ENCODE results near the gene ABCB9. TPM values are rescaled to one million over a fixed set of nuclear protein-coding genes. Genes with fewer than 3 reads are reported as not detected.

Gene ABCB9
- total and polyA plus RNA-seq, 2 of the 8 experiments (the other 6 are each of a cell fraction or from before 2014, with no cell fraction given) = 3.8 to 8.0 TPM

DNA sequence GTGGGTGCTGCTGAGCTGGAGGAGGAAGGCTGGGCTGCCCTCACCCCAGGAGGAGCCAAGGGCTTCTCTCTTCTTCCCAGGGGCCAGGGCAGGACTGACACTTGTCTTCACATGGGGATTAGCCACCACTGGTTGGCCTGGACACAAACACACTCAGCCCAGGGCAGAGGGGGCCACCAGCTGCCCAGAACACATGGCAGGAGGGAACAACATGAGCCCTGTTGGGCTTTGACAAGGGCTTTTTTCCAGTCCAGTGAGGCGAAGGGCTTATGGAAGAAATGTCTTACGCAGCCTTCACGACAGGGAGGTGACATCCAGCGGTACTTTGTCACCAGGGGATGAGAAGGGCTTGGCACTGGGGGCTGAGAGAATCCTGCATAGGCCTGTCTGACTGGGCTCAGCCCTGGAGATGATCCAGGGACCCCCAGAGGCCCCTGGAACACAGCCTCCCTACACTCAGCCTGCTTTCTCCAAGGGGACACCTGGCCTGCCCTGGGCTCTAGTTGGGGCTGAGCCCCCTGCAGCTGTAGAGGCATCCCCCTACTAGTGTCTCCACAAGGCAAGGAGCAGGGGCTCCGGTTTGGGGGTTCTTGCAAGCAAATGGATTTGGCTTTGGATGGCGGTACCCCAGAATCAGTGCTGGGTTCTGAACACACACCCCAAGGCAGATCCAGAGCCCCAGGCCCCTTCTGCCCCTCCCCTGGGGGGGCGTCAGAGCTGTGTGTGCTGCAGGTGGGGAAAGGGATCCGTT lies 33.1 kb upstream of the ABCB9 start (continued):
- TF ChIP-seq, protein P1, sequence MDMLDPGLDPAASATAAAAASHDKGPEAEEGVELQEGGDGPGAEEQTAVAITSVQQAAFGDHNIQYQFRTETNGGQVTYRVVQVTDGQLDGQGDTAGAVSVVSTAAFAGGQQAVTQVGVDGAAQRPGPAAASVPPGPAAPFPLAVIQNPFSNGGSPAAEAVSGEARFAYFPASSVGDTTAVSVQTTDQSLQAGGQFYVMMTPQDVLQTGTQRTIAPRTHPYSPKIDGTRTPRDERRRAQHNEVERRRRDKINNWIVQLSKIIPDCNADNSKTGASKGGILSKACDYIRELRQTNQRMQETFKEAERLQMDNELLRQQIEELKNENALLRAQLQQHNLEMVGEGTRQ (IDR thresholded peaks at IDR 0.05; ENCODE audit: low read length) = no peak
- TF ChIP-seq SAP30 (IDR thresholded peaks at IDR 0.05; ENCODE audit: insufficient read depth, insufficient replicate concordance, low read length) = no peak
- TF ChIP-seq, protein P2, sequence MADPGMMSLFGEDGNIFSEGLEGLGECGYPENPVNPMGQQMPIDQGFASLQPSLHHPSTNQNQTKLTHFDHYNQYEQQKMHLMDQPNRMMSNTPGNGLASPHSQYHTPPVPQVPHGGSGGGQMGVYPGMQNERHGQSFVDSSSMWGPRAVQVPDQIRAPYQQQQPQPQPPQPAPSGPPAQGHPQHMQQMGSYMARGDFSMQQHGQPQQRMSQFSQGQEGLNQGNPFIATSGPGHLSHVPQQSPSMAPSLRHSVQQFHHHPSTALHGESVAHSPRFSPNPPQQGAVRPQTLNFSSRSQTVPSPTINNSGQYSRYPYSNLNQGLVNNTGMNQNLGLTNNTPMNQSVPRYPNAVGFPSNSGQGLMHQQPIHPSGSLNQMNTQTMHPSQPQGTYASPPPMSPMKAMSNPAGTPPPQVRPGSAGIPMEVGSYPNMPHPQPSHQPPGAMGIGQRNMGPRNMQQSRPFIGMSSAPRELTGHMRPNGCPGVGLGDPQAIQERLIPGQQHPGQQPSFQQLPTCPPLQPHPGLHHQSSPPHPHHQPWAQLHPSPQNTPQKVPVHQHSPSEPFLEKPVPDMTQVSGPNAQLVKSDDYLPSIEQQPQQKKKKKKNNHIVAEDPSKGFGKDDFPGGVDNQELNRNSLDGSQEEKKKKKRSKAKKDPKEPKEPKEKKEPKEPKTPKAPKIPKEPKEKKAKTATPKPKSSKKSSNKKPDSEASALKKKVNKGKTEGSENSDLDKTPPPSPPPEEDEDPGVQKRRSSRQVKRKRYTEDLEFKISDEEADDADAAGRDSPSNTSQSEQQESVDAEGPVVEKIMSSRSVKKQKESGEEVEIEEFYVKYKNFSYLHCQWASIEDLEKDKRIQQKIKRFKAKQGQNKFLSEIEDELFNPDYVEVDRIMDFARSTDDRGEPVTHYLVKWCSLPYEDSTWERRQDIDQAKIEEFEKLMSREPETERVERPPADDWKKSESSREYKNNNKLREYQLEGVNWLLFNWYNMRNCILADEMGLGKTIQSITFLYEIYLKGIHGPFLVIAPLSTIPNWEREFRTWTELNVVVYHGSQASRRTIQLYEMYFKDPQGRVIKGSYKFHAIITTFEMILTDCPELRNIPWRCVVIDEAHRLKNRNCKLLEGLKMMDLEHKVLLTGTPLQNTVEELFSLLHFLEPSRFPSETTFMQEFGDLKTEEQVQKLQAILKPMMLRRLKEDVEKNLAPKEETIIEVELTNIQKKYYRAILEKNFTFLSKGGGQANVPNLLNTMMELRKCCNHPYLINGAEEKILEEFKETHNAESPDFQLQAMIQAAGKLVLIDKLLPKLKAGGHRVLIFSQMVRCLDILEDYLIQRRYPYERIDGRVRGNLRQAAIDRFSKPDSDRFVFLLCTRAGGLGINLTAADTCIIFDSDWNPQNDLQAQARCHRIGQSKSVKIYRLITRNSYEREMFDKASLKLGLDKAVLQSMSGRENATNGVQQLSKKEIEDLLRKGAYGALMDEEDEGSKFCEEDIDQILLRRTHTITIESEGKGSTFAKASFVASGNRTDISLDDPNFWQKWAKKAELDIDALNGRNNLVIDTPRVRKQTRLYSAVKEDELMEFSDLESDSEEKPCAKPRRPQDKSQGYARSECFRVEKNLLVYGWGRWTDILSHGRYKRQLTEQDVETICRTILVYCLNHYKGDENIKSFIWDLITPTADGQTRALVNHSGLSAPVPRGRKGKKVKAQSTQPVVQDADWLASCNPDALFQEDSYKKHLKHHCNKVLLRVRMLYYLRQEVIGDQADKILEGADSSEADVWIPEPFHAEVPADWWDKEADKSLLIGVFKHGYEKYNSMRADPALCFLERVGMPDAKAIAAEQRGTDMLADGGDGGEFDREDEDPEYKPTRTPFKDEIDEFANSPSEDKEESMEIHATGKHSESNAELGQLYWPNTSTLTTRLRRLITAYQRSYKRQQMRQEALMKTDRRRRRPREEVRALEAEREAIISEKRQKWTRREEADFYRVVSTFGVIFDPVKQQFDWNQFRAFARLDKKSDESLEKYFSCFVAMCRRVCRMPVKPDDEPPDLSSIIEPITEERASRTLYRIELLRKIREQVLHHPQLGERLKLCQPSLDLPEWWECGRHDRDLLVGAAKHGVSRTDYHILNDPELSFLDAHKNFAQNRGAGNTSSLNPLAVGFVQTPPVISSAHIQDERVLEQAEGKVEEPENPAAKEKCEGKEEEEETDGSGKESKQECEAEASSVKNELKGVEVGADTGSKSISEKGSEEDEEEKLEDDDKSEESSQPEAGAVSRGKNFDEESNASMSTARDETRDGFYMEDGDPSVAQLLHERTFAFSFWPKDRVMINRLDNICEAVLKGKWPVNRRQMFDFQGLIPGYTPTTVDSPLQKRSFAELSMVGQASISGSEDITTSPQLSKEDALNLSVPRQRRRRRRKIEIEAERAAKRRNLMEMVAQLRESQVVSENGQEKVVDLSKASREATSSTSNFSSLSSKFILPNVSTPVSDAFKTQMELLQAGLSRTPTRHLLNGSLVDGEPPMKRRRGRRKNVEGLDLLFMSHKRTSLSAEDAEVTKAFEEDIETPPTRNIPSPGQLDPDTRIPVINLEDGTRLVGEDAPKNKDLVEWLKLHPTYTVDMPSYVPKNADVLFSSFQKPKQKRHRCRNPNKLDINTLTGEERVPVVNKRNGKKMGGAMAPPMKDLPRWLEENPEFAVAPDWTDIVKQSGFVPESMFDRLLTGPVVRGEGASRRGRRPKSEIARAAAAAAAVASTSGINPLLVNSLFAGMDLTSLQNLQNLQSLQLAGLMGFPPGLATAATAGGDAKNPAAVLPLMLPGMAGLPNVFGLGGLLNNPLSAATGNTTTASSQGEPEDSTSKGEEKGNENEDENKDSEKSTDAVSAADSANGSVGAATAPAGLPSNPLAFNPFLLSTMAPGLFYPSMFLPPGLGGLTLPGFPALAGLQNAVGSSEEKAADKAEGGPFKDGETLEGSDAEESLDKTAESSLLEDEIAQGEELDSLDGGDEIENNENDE (IDR thresholded peaks at IDR 0.05; ENCODE audit: insufficient replicate concordance, low read length) = no peak
- no peak for TF ChIP-seq POLR2AphosphoS5 (IDR thresholded peaks at IDR 0.05; ENCODE audit: low read depth, low read length)
- no peak for TF ChIP-seq SP4 (IDR thresholded peaks at IDR 0.05; ENCODE audit: low read length)
- TF ChIP-seq, protein P3, sequence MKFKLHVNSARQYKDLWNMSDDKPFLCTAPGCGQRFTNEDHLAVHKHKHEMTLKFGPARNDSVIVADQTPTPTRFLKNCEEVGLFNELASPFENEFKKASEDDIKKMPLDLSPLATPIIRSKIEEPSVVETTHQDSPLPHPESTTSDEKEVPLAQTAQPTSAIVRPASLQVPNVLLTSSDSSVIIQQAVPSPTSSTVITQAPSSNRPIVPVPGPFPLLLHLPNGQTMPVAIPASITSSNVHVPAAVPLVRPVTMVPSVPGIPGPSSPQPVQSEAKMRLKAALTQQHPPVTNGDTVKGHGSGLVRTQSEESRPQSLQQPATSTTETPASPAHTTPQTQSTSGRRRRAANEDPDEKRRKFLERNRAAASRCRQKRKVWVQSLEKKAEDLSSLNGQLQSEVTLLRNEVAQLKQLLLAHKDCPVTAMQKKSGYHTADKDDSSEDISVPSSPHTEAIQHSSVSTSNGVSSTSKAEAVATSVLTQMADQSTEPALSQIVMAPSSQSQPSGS (IDR thresholded peaks at IDR 0.05; ENCODE audit: low read length) = no peak

All from H1 (cell line).